H9 (cell line): ENCODE data around the gene COPE. TPM values are rescaled to one million over a fixed set of nuclear protein-coding genes. Genes with fewer than 3 reads are reported as not detected.
A peak's percentile ranks its signal among the peaks of the same experiment; 100 is the strongest.

ENCODE experiments used
- DNase-seq: peaks from one replicate; pipeline ENCODE4 v3.0.0-alpha.2; 2017
- H2AFZ ChIP-seq: one replicate; pipeline ENCODE4 v1.6.1; 2013; ENCODE audit warnings: mild to moderate bottlenecking, low read length, control low read depth, moderate library complexity
- H2AK5ac ChIP-seq: 2 replicates; pipeline ENCODE4 v1.6.1; 2013; ENCODE audit warnings: low read length, control low read depth, mixed read lengths; ENCODE audit not compliant: insufficient read length
- H2BK120ac ChIP-seq: one replicate; pipeline ENCODE4 v1.6.1; 2013; ENCODE audit warnings: low read depth, mild to moderate bottlenecking, low read length, control low read depth, inconsistent platforms; ENCODE audit not compliant: poor library complexity, severe bottlenecking
- H2BK12ac ChIP-seq: 2 replicates; pipeline ENCODE4 v1.6.1; 2013; ENCODE audit warnings: low read length, control low read depth, mixed read lengths, low read depth; ENCODE audit not compliant: insufficient read length
- H2BK15ac ChIP-seq: 2 replicates; pipeline ENCODE4 v1.6.1; 2013; ENCODE audit warnings: low read depth, low read length, control low read depth
- H2BK20ac ChIP-seq: one replicate; pipeline ENCODE4 v1.6.1; 2013; ENCODE audit warnings: low read depth, mild to moderate bottlenecking, low read length, control low read depth, inconsistent platforms; ENCODE audit not compliant: poor library complexity, severe bottlenecking
- H2BK5ac ChIP-seq: 2 replicates; pipeline ENCODE4 v1.6.1; 2013; ENCODE audit warnings: low read length, control low read depth, mixed read lengths; ENCODE audit not compliant: insufficient read length
- H3K14ac ChIP-seq: 2 replicates; pipeline ENCODE4 v1.6.1; 2013; ENCODE audit warnings: low read length, control low read depth; ENCODE audit not compliant: insufficient read depth
- H3K18ac ChIP-seq: 2 replicates; pipeline ENCODE4 v1.6.1; 2013; ENCODE audit warnings: low read depth, mild to moderate bottlenecking, mixed read lengths, low read length, control low read depth; ENCODE audit not compliant: insufficient read length
- H3K23ac ChIP-seq: 2 replicates; pipeline ENCODE4 v1.6.1; 2013; ENCODE audit warnings: low read length, control low read depth, mixed read lengths, low read depth; ENCODE audit not compliant: insufficient read length
- H3K23me2 ChIP-seq: 2 replicates; pipeline ENCODE4 v1.6.1; 2013; ENCODE audit warnings: low read depth, mild to moderate bottlenecking, mixed read lengths, low read length, control low read depth; ENCODE audit not compliant: insufficient read length, poor library complexity, severe bottlenecking
- H3K27ac ChIP-seq: 2 replicates; pipeline ENCODE4 v1.5.1; 2013; ENCODE audit warnings: low read length, control low read depth, mixed read lengths, low read depth; ENCODE audit not compliant: insufficient read length
- H3K27me3 ChIP-seq: 2 replicates; pipeline ENCODE4 v1.6.1; 2013; ENCODE audit warnings: low read length, control low read depth, inconsistent platforms; ENCODE audit not compliant: insufficient read depth
- H3K4ac ChIP-seq: 2 replicates; pipeline ENCODE4 v1.6.1; 2013; ENCODE audit warnings: low read depth, mild to moderate bottlenecking, control low read depth, inconsistent platforms, low read length, moderate library complexity
- H3K4me1 ChIP-seq: 2 replicates; pipeline ENCODE4 v1.6.1; 2013; ENCODE audit warnings: low read length, control low read depth, inconsistent platforms; ENCODE audit not compliant: insufficient read depth
- H3K4me2 ChIP-seq: 2 replicates; pipeline ENCODE4 v1.6.1; 2013; ENCODE audit warnings: low read length, control low read depth, mixed read lengths; ENCODE audit not compliant: insufficient read length, insufficient read depth
- H3K56ac ChIP-seq: 2 replicates; pipeline ENCODE4 v1.6.1; 2013; ENCODE audit warnings: low read depth, mild to moderate bottlenecking, mixed read lengths, low read length, control low read depth; ENCODE audit not compliant: insufficient read length
- H3K79me1 ChIP-seq: 2 replicates; pipeline ENCODE4 v1.6.1; 2013; ENCODE audit warnings: low read depth, mild to moderate bottlenecking, moderate library complexity, low read length, control low read depth, inconsistent platforms; ENCODE audit not compliant: insufficient read depth, poor library complexity, severe bottlenecking
- H3K79me2 ChIP-seq: 2 replicates; pipeline ENCODE4 v1.6.1; 2013; ENCODE audit warnings: low read length, control low read depth, inconsistent platforms; ENCODE audit not compliant: insufficient read depth
- H3K9ac ChIP-seq: 2 replicates; pipeline ENCODE4 v1.6.1; 2013; ENCODE audit warnings: low read length, control low read depth, mixed read lengths; ENCODE audit not compliant: insufficient read length; ENCODE audit errors: extremely low read depth
- H3K9me3 ChIP-seq: one replicate; pipeline ENCODE4 v1.6.1; 2013; ENCODE audit warnings: low read depth, low read length, inconsistent platforms; ENCODE audit not compliant: control insufficient read depth
- H3T11ph ChIP-seq: one replicate; pipeline ENCODE4 v1.6.1; 2013; ENCODE audit warnings: mild to moderate bottlenecking, low read length, control low read depth, inconsistent platforms
- H4K20me1 ChIP-seq: one replicate; pipeline ENCODE4 v1.6.1; 2013; ENCODE audit not compliant: control insufficient read depth, insufficient read length, insufficient read depth
- H4K5ac ChIP-seq: 2 replicates; pipeline ENCODE4 v1.6.1; 2013; ENCODE audit warnings: low read depth, mild to moderate bottlenecking, mixed read lengths, low read length, control low read depth; ENCODE audit not compliant: insufficient read length
- H4K8ac ChIP-seq: replicated peaks from 2 replicates; pipeline ENCODE4 v1.6.1; 2013; ENCODE audit warnings: low read length, control low read depth, mixed read lengths, low read depth; ENCODE audit not compliant: insufficient read length
- H4K91ac ChIP-seq: 2 replicates; pipeline ENCODE4 v1.6.1; 2013; ENCODE audit warnings: low read depth, mild to moderate bottlenecking, moderate library complexity, mixed read lengths, low read length, control low read depth; ENCODE audit not compliant: insufficient read length
- H3K27ac Mint-ChIP-seq, 3 experiments: 2 replicates in 2 of 3; 3 replicates in 1 of 3; pipeline ENCODE4 v1.8.0; 2020 to 2021; ENCODE audit warnings: mixed read lengths in 3 of 3, mild to moderate bottlenecking in 1 of 3, moderate library complexity in 1 of 3
- H3K27me3 Mint-ChIP-seq: 2 replicates; pipeline ENCODE4 v1.8.0; 2021; ENCODE audit warnings: low read depth, mild to moderate bottlenecking, moderate library complexity, mixed read lengths
- H3K36me3 Mint-ChIP-seq, 3 experiments: 2 replicates in 2 of 3; 3 replicates in 1 of 3; pipeline ENCODE4 v1.8.0; 2020 to 2021; ENCODE audit warnings: low read depth in 3 of 3, mixed read lengths in 3 of 3; ENCODE audit not compliant: insufficient read depth in 1 of 3
- H3K4me1 Mint-ChIP-seq, 2 experiments: 2 replicates each; pipeline ENCODE4 v1.8.0; 2020; ENCODE audit warnings: mixed read lengths in 2 of 2
- H3K4me3 Mint-ChIP-seq, 2 experiments: 2 replicates in 1 of 2; 3 replicates in 1 of 2; pipeline ENCODE4 v1.8.0; 2020 to 2021; ENCODE audit warnings: mild to moderate bottlenecking in 2 of 2, mixed read lengths in 2 of 2, moderate library complexity in 1 of 2
- H3K9me3 Mint-ChIP-seq, 2 experiments: 2 replicates in 1 of 2; 3 replicates in 1 of 2; pipeline ENCODE4 v1.8.0; 2020; ENCODE audit warnings: mild to moderate bottlenecking in 2 of 2, mixed read lengths in 2 of 2, moderate library complexity in 1 of 2
- WGBS: extraction: QIAGEN DNeasy Blood & Tissue Kit; methylation state at CpG from one replicate; pipeline ENCODE4 v1.1.7; 2013; ENCODE audit warnings: missing lambda C conversion rate, low lambda C conversion rate, mixed read lengths; ENCODE audit not compliant: insufficient read length; ENCODE audit errors: extremely low coverage; 5-methylcytosine and 5-hydroxymethylcytosine counted together
- total RNA-seq: library from RNA; stranded (reverse); gene quantifications from 2 replicates; pipeline ENCODE4 v1.2.1, GENCODE V29; 2021
- TF ChIP-seq, protein P1 (sequence below): fragments of 200-600 bp; sonication (generic); conservative IDR thresholded peaks from 3 replicates; pipeline ENCODE4 v1.8.0; 2021; ENCODE audit warnings: antibody characterized with exemption, mild to moderate bottlenecking

Gene COPE
- total RNA-seq, 1 experiment from 2014 or later: 198 TPM

DNA sequence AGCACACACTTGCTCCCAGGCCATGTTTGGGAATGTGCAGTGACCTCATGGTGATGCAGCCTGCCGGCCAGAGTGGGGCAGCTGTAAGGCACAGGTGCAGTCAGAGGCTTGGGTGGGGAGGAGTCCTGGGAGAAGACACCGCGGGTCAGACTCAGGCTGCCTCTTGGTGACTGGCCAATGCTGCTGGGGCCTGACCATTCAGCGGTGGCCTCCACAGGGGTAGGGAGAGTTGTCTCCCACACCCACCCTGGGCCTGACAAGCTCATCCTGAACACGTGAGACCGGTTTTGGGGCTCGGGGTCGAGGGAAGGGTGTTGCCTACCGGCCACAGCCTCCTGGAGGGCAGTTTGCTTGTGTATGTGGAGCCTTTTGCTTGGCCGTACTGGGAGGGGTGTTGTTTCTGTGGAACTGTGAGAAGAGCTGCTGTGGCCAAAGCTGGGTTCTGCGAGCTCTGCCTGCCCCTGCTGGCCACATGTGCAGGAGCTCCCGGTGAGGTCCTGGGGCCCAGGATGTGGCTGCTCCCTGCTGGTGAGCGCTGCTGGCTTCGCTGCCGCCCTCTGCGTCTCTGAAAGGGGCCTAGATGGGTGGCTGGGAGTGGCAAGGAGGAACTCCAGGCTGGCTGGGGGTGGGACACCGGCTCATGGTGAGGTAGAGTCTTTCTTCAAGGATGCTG, 65.3 kb downstream of the COPE start:
- Histone ChIP-seq H3K4me2 (no peak overlapping the region), H2BK5ac (no peak overlapping the region), H3K23me2 (no peaks in the 10 kb centered on the region), H4K20me1 (no peaks in the 10 kb centered on the region), H3K23ac (no peak overlapping the region), H2BK120ac (no peak overlapping the region), H3K27ac (no peak overlapping the region), H3T11ph (no peak overlapping the region), H3K9me3 (no peaks in the 10 kb centered on the region), H3K4me1 (no peaks in the 10 kb centered on the region), H3K18ac (no peak overlapping the region), H3K56ac (no peak overlapping the region), H3K9ac (no peak overlapping the region), H4K91ac (no peak overlapping the region), H2BK15ac (no peak overlapping the region), H3K79me1 (no peaks in the 10 kb centered on the region), H3K14ac (no peak overlapping the region), H2BK12ac (no peak overlapping the region), H2BK20ac (no peak overlapping the region), H4K8ac (no peak overlapping the region), H3K79me2 (no peaks in the 10 kb centered on the region), H2AFZ (no peak overlapping the region), H3K4ac (no peak overlapping the region), H3K27me3 (no peaks in the 10 kb centered on the region), H4K5ac (no peak overlapping the region), H2AK5ac (no peak overlapping the region)
- H3K9me3 Mint-ChIP-seq: no peaks in the 10 kb centered on the region; a peak in 1 of 5 replicates
- peak overlapping the region in 2 of 3 experiments; percentile 40 to 77; a peak in 1 of 7 replicates for H3K27ac Mint-ChIP-seq
- no peak for DNase-seq
- TF ChIP-seq, protein P1, sequence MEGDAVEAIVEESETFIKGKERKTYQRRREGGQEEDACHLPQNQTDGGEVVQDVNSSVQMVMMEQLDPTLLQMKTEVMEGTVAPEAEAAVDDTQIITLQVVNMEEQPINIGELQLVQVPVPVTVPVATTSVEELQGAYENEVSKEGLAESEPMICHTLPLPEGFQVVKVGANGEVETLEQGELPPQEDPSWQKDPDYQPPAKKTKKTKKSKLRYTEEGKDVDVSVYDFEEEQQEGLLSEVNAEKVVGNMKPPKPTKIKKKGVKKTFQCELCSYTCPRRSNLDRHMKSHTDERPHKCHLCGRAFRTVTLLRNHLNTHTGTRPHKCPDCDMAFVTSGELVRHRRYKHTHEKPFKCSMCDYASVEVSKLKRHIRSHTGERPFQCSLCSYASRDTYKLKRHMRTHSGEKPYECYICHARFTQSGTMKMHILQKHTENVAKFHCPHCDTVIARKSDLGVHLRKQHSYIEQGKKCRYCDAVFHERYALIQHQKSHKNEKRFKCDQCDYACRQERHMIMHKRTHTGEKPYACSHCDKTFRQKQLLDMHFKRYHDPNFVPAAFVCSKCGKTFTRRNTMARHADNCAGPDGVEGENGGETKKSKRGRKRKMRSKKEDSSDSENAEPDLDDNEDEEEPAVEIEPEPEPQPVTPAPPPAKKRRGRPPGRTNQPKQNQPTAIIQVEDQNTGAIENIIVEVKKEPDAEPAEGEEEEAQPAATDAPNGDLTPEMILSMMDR: peak; percentile 33; the same call in 2 of the 3 replicates
- H3K4me3 Mint-ChIP-seq: no peak overlapping the region
- H3K4me1 Mint-ChIP-seq: no peaks in the 10 kb centered on the region
- no peaks in the 10 kb centered on the region for H3K27me3 Mint-ChIP-seq
- peaks cover 51 to 95% (median 89%) of the 10 kb centered on the region in 3 experiments for H3K36me3 Mint-ChIP-seq
- WGBS: no CpG with 5 or more reads among the region's 17 CpGs
